SW 1271 (cell line): ENCODE data around the gene LAMA5.

ENCODE experiments used
- DNase-seq, 2 experiments: peaks; one replicate each; lab custom pipeline; 2025; lab: John Stamatoyannopoulos, UW

Gene LAMA5

GRCh38 chr20:62317167-62317655 lies 49.9 kb downstream of the LAMA5 start:
- DNase-seq, result no peak

GRCh38 chr20:62316331-62317166 lies 50.6 kb downstream of the LAMA5 start:
- DNase-seq, result no peak

GRCh38 chr20:62315773-62316172 lies 51.3 kb downstream of the LAMA5 start:
- no peak for DNase-seq

GRCh38 chr20:62314711-62315302 lies 52.3 kb downstream of the LAMA5 start:
- no peak for DNase-seq

- no peak for DNase-seq
Observed at GRCh38 chr20:62314339-62314638, 52.8 kb downstream of the LAMA5 start.

- no peak for DNase-seq
Observed at GRCh38 chr20:62313460-62314338, 53.4 kb downstream of the LAMA5 start.

GRCh38 chr20:62313021-62313420 lies 54.1 kb downstream of the LAMA5 start:
- no peak for DNase-seq

- DNase-seq, result no peak
Observed at GRCh38 chr20:62312662-62312977, 54.5 kb downstream of the LAMA5 start.

GRCh38 chr20:62311832-62312661 lies 55.1 kb downstream of the LAMA5 start:
- no peak for DNase-seq

GRCh38 chr20:62311150-62311549 lies 56.0 kb downstream of the LAMA5 start:
- DNase-seq, result no peak

- no peak for DNase-seq
Observed at GRCh38 chr20:62310757-62311121, 56.4 kb downstream of the LAMA5 start.

GRCh38 chr20:62309947-62310756 lies 57.0 kb downstream of the LAMA5 start:
- DNase-seq, result no peak

GRCh38 chr20:62309198-62309944 lies 57.7 kb downstream of the LAMA5 start:
- no peak for DNase-seq

- no peak for DNase-seq
Observed at GRCh38 chr20:62308102-62308822, 58.9 kb downstream of the LAMA5 start.

- DNase-seq, result no peak
Observed at GRCh38 chr20:62307226-62308101, 59.6 kb downstream of the LAMA5 start.

GRCh38 chr20:62306414-62307187 lies 60.5 kb downstream of the LAMA5 start:
- no peak for DNase-seq

- DNase-seq, result no peak
Observed at GRCh38 chr20:62305765-62306413, 61.2 kb downstream of the LAMA5 start.
